Measurements from ENCODE around the gene CACNB1. TPM values are rescaled to one million over a fixed set of nuclear protein-coding genes. Genes with fewer than 3 reads are reported as not detected.

Gene CACNB1
- total RNA-seq, 4 donors from 2014 or later: 10.1 to 21.7 (median 11.6) TPM

DNA sequence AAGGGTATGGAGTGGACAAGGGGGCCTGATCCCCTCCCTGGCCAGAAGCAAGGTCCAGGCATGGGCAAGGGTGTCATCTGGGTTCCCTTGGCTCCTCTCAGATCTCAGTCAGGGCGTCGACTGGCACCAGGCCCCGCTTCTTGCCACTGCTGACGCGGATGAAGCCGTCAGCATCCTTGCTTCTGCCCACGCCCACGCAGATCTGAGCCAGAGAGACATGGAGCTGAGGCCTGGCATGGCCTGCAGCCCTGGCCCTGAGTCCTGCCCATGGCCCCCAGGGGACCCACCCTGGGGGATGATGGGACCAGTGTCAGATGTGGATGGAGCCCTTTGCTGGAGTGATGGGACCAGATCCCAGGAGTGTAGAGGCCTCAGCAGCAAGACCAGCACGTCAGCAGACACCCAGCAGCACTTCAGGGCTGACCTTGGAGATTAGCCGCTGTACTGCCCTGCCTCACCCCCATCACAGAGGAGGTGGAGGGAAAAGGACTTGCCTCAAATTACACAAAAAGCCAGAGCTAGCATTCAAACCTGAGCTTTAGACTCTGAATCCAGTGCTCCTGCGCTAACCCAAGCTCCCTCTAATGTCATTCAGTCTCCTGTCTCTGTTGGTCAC lies 14.8 kb upstream of the CACNB1 start:
- 89% methylated on average over 10 of the region's 11 CpGs; no CpG with 5 or more reads in 1 of the 2 donors for WGBS, 2 donors (ENCODE audit: low coverage in 1 of 2)
- no peak for DNase-seq
- no peaks in the 10 kb centered on the region for H3K9me3 ChIP-seq
- no peak overlapping the region for H3K4me3 ChIP-seq
- TF ChIP-seq POLR2A (IDR thresholded peaks at IDR 0.05) (no peak), POLR2AphosphoS5 (IDR thresholded peaks at IDR 0.05) (no peak), EP300 (IDR thresholded peaks at IDR 0.05; ENCODE audit: low read depth) (no peak)
- TF ChIP-seq, protein P1, sequence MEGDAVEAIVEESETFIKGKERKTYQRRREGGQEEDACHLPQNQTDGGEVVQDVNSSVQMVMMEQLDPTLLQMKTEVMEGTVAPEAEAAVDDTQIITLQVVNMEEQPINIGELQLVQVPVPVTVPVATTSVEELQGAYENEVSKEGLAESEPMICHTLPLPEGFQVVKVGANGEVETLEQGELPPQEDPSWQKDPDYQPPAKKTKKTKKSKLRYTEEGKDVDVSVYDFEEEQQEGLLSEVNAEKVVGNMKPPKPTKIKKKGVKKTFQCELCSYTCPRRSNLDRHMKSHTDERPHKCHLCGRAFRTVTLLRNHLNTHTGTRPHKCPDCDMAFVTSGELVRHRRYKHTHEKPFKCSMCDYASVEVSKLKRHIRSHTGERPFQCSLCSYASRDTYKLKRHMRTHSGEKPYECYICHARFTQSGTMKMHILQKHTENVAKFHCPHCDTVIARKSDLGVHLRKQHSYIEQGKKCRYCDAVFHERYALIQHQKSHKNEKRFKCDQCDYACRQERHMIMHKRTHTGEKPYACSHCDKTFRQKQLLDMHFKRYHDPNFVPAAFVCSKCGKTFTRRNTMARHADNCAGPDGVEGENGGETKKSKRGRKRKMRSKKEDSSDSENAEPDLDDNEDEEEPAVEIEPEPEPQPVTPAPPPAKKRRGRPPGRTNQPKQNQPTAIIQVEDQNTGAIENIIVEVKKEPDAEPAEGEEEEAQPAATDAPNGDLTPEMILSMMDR (IDR thresholded peaks at IDR 0.05): no peak
- H3K36me3 ChIP-seq: no peaks in the 10 kb centered on the region
- in situ Hi-C loops (cut with MboI; ENCODE audit: low pct_ligation_motif_present in 1 of 4, low pct_unique_long_range_greater_than_20kb in 1 of 4, low sequenced_read_pairs in 3 of 4) (no loop called here), intact Hi-C loops (cut with DNase I; ENCODE audit: low total_unique reads) (no loop called here)
- peaks cover 16 to 31% (median 18%) of the 10 kb centered on the region in 4 donors for H3K4me1 ChIP-seq
- no peak overlapping the region for H3K27ac ChIP-seq
- peaks cover 7% of the 10 kb centered on the region for H3K27me3 ChIP-seq

DNA sequence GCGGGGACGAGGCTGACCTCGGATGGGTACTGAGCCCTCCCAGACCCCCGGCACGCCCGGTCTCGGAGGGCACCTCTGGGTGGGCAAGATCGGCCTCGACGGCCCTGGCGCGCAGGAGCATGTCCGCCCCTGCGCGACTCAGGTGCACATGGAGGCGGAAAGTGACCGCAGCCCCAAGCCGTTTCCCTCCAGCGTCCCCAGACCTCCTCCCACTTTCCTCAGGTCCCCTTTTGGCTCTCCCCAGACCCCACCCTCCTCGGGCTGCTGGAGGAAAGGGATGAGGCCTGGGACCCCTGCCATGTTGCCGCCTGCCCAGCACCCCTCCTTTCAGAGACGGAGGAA lies 12.6 kb upstream of the CACNB1 start:
- intact Hi-C loops (cut with DNase I; ENCODE audit: low total_unique reads): no loop called here
- Histone ChIP-seq H3K9me3 (no peaks in the 10 kb centered on the region), H3K4me3 (peak overlapping the region; percentile 4 to 42 (median 32)), H3K27me3 (no peaks in the 10 kb centered on the region), H3K27ac (peak overlapping the region in 3 of 4 donors; percentile 2 to 39 (median 17)), H3K36me3 (peaks cover 0 to 1% (median 0%) of the 10 kb centered on the region in 4 donors), H3K4me1 (peaks cover 16 to 31% (median 20%) of the 10 kb centered on the region in 4 donors)
- DNase-seq: no peak
- 32% methylated on average over 22 of the region's 22 CpGs; no CpG with 5 or more reads in 1 of the 2 donors for WGBS, 2 donors (ENCODE audit: low coverage in 1 of 2)
- in situ Hi-C loops (cut with MboI; ENCODE audit: low pct_ligation_motif_present in 1 of 4, low pct_unique_long_range_greater_than_20kb in 1 of 4, low sequenced_read_pairs in 3 of 4): no loop called here
- no peak for TF ChIP-seq POLR2AphosphoS5 (IDR thresholded peaks at IDR 0.05)

DNA sequence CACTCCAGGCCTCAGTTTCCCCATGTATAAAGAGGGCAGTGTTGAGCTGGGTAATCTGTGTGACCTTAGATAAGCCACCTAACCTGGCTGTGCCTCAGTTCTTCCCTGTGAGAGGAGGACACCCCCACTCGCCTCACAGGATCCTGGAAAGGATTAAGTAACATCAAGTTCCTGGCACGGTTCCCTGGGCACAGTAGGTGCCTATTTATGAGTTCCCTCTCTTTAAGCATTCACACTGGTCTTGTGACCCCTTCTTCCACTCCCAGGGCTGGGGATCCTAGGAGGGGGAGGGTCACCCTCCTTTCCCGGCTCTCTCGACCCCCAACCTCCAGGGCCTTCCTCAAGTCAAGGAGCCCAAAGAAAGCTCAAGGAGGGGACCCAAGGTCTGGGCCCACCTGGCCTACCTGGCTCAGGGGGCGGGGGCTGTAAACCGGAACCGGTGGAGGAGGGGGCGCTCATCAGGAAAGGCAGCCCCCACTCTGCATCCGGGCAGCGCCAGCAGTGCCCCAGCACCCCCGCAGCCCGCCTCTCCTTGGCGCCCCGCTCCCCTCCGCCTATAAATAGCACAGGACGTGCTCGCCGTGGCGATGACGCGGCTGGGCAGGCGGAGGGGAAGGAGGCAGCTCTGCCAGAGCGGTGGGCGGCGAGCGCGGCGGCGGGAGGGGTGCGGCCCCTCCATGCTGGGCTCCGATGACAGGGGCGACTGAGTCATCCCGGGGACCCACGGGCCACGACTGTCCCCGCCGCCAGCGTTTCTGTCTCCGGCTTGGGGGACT lies 12.0 kb upstream of the CACNB1 start:
- Histone ChIP-seq H3K9me3 (no peaks in the 10 kb centered on the region), H3K4me3 (peak overlapping the region; percentile 4 to 42 (median 32)), H3K4me1 (peaks cover 16 to 31% (median 20%) of the 10 kb centered on the region in 4 donors), H3K27ac (peak overlapping the region in 3 of 4 donors; percentile 2 to 39 (median 17)), H3K27me3 (no peaks in the 10 kb centered on the region), H3K36me3 (peaks cover 0 to 7% (median 3%) of the 10 kb centered on the region in 4 donors)
- DNase-seq: peak; percentile 70
- in situ Hi-C loops (cut with MboI; ENCODE audit: low pct_ligation_motif_present in 1 of 4, low pct_unique_long_range_greater_than_20kb in 1 of 4, low sequenced_read_pairs in 3 of 4) (no loop called here), intact Hi-C loops (cut with DNase I; ENCODE audit: low total_unique reads) (loop anchor here (5.0 kb wide), 1 partner anchor 33 kb away; no protein-coding TSS in a partner anchor)
- WGBS, 2 donors (ENCODE audit: low coverage in 1 of 2): 8 to 40% methylated on average over 1 to 19 of the region's 39 CpGs
- TF ChIP-seq EP300 (IDR thresholded peaks at IDR 0.05; ENCODE audit: low read depth) (no peak), POLR2AphosphoS5 (IDR thresholded peaks at IDR 0.05) (no peak), POLR2A (IDR thresholded peaks at IDR 0.05) (no peak)
- TF ChIP-seq, protein P1 (IDR thresholded peaks at IDR 0.05): no peak

DNA sequence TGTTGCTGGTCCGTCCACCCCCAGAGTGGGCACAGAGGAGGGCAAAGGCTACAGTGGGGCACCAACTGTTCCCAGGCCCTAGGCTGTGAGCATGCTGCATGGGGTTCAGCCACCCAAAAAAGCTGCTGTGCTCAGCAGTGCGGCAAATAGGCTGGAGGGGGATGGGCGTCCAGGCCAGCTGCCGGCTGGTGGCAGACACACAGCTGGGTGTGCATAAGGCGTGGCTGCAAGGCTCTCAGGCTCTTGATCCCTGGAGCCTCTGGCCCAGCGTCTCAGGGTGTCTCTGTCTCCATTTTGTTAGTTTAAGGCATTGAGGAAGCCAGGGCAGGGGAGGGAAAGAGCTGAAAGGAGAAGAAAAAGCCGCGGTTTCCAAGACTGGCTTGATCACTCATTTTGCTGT lies 11.4 kb upstream of the CACNB1 start:
- H3K4me3 ChIP-seq: peak overlapping the region in 1 of 4 donors; percentile 42
- peak overlapping the region in 3 of 4 donors; percentile 12 to 39 (median 17) for H3K27ac ChIP-seq
- H3K9me3 ChIP-seq: no peaks in the 10 kb centered on the region
- intact Hi-C loops (cut with DNase I; ENCODE audit: low total_unique reads): loop anchor here (5.0 kb wide), 1 partner anchor 33 kb away; no protein-coding TSS in a partner anchor
- in situ Hi-C loops (cut with MboI; ENCODE audit: low pct_ligation_motif_present in 1 of 4, low pct_unique_long_range_greater_than_20kb in 1 of 4, low sequenced_read_pairs in 3 of 4): no loop called here
- DNase-seq: peak; percentile 71
- H3K36me3 ChIP-seq: peaks cover 0 to 13% (median 6%) of the 10 kb centered on the region in 4 donors
- no peaks in the 10 kb centered on the region for H3K27me3 ChIP-seq
- TF ChIP-seq EP300 (IDR thresholded peaks at IDR 0.05; ENCODE audit: low read depth) (no peak), POLR2AphosphoS5 (IDR thresholded peaks at IDR 0.05) (no peak), POLR2A (IDR thresholded peaks at IDR 0.05) (no peak)
- TF ChIP-seq, protein P1 (IDR thresholded peaks at IDR 0.05): no peak
- peaks cover 16 to 31% (median 20%) of the 10 kb centered on the region in 4 donors for H3K4me1 ChIP-seq
- WGBS, 2 donors (ENCODE audit: low coverage in 1 of 2): 25 to 53% methylated on average over 2 to 8 of the region's 8 CpGs
